Lower leg skin (tissue), 3 donors: ENCODE results near the gene ADGRL1.
"Not testable (repeated sequence)": the region's sequence is repeated elsewhere in the genome, so short reads cannot be mapped to it uniquely, and the experiment has no call there.

Source experiments
- POLR2A ChIP-seq, 2 donors: fragments of 450-650 bp; IDR thresholded peaks; one replicate each; pipeline ENCODE4 v1.6.1; 2016 to 2017; ENCODE audit warnings: antibody characterized with exemption in 2 of 2, mild to moderate bottlenecking in 1 of 2, moderate library complexity in 1 of 2
- TF ChIP-seq, protein P1 (sequence below), 3 donors: fragments of 450-650 bp; IDR thresholded peaks; one replicate each; pipeline ENCODE4 v1.5.1; 2016; ENCODE audit warnings: antibody characterized with exemption in 3 of 3, mild to moderate bottlenecking in 3 of 3, moderate library complexity in 2 of 3

GRCh38 chr19:14188086-14188485 is 17.9 kb downstream of the ADGRL1 start:
- TF ChIP-seq, protein P1, sequence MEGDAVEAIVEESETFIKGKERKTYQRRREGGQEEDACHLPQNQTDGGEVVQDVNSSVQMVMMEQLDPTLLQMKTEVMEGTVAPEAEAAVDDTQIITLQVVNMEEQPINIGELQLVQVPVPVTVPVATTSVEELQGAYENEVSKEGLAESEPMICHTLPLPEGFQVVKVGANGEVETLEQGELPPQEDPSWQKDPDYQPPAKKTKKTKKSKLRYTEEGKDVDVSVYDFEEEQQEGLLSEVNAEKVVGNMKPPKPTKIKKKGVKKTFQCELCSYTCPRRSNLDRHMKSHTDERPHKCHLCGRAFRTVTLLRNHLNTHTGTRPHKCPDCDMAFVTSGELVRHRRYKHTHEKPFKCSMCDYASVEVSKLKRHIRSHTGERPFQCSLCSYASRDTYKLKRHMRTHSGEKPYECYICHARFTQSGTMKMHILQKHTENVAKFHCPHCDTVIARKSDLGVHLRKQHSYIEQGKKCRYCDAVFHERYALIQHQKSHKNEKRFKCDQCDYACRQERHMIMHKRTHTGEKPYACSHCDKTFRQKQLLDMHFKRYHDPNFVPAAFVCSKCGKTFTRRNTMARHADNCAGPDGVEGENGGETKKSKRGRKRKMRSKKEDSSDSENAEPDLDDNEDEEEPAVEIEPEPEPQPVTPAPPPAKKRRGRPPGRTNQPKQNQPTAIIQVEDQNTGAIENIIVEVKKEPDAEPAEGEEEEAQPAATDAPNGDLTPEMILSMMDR (IDR thresholded peaks at IDR 0.05), result not testable (repeated sequence)
- not testable (repeated sequence) for TF ChIP-seq POLR2A (IDR thresholded peaks at IDR 0.05)
